ENCODE data around the gene SLC10A7.

The SLC10A7 gene

DNA sequence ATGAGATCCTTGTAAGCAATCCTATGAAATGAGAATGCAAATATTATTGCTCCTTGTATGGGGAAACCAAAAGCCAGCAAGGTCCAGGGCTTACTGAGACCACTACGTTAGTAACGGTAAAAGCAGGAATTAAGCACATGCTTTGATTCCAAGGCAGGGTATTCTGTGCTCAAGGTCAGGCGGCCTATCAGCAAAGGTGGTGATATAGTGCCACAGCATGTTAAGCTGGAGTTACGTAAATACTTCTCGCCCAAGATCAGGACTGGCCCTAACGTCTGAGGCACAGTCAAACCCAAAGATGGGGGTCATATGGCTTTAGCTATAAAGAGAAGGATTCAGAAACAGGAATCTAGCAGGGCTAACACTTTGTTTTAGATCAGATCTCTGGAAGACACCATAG lies 27.6 kb downstream of the SLC10A7 start:
- no peak for DNase-seq (ENCODE audit: low spot score)

DNA sequence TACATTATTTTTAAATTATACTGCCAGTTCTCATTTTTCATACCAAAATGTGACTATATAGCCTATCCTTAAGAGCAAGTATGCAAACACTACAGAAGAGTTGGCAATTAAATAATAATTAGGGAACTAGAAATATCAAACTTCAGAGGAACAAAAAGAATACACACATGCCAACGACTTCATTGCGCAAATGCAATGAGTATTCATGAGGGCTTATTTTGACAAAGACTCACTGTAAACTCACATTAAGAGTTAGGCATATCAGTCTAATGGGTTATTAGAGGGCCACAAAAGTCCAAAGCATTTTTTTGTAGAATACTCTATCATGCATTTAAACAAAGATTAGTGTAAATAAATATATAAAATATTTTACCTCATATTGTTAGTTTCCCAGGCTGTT lies 31.6 kb downstream of the SLC10A7 start:
- DNase-seq (ENCODE audit: low spot score): no peak

DNA sequence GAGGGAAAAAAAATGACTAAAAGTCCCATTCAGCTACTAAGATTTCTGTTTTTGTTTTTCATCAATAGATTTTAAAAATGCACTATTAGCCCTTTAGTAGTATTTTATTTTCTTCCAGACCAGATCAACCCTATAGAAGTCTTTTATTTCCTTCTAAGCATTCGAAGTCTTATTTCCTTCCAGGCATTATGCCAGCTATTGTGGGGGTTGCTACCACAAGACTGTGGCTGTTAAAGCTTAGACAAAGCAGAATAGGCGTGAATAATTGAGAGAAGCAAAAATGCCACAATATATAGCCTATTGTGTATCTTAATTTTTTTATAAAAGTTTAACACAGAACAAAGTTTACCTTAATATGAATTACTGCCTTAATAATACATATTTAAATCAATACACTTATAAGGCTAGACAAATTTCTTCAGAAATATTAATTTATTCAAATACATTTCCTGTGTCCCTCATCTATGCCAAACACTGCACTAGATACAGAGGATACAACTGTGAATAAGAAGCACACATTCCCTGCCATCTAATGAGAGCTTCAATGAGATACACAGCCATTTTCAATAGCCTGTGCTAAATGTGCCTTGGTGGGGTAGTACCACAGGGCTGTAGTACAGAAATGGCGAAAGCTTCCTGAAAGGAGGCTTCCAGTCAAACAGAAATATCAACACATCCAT lies 33.1 kb downstream of the SLC10A7 start:
- DNase-seq (ENCODE audit: low spot score): no peak

DNA sequence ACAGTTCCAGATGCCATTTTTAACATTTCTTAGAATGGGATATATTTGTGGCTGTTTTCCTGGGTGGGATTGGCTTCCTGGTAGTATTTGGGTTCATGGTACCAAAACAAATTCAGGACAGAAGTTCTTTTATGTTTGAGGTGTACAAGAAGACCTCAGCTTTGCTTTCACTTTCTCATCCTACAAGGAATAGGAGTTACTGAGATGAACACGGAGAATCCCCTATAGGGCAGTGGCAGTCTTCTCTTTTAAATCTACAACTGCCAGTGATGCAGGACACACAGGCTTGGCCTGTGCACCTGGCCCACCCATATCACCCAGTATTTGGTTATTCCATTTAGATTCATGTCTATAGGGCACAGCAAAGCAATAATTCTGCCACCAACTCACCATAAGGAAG lies 35.2 kb downstream of the SLC10A7 start:
- DNase-seq (ENCODE audit: low spot score): no peak

DNA sequence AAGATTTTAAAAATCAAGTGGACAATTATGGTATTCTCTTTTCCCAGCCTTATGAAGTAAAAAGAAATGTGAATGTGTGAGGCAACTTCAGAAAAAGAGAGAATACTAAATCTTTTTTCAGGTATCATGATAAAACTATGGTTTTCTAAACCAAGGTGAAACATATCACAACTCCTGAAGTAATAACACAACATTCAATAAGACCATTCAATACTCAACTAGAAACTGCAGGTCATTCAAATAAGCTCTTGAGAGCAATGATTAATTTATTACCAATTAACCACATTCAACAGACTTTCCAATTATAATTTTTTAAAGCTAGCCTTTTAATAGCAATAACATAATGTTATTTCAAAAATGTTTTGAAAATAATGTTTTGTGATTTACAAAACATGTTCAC lies 35.8 kb downstream of the SLC10A7 start:
- no peak for DNase-seq (ENCODE audit: low spot score)

DNA sequence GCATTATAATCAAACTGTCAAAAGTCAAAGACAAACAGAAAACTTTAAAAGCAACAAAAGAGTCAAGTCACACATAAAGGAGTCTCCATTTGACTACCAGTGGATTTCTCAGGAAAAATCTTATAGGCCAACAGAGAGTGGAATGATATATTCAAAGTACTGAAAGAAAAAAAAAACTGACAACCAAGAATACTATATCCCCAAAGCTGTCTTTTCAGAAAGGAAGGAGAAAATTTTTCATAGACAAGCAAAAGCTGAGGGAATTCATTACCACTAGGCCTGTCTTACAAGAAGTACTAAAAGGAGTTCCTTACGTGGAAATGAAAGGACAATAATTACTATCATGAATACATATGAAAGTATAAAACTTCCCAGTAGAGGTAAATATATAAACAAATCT lies 39.0 kb downstream of the SLC10A7 start:
- DNase-seq (ENCODE audit: low spot score): no peak

DNA sequence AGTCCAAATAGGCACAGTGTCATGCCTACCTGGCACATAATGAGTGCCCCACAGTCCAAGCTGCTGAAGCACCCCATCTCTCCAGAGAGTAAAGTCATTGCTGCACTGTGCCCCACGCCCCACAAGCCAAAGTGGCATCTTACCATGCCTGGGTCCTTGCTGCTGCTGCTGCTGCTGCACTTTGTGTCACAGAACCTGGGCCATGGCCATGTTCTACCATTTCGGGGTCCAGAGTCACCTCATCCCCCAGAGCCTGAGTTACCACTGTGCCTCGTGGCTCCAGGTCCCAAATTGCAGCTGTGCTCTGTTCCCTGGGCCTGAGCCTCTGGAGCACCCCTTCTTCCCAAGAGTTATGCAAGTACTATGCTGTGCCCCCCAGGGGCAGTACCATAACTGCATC lies 40.5 kb downstream of the SLC10A7 start:
- DNase-seq (ENCODE audit: low spot score): no peak

DNA sequence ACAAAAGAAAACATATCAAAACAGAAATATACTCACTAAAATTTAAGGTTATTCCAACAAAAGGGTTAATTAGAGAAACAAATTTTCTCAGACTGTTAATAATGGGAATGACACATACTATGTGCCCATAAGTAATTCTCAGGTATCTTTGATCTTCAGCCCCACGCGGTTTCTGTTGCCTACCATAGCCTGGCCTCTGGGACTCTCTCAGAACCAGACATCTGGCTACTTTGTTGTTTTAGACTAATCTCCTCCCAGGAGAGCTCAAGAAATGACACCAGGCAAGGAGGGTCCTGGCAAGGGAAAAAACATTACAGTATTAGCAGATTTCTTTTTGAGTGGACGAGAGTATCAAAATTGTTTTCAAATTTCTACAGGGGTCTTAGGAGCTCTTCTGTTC lies 43.7 kb downstream of the SLC10A7 start:
- DNase-seq (ENCODE audit: low spot score): no peak

DNA sequence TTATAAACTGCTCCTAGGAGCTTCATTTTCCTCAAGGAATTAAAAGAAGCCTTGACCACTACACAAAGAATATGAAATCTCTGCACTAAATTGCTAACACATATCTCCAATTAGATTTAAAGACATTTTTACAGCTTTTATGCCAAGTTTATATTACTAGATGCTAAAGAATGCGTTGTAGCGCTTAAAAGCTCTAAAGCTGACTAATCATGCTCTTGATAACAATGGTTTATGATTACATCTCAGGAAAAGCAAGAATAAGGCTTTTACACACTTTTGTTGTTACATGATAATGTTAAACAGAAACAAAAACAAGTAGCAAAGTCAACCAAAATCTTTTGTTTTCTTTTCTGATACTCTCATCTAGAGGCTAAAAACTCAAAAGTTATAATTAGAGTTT lies 44.7 kb downstream of the SLC10A7 start:
- DNase-seq (ENCODE audit: low spot score): no peak

DNA sequence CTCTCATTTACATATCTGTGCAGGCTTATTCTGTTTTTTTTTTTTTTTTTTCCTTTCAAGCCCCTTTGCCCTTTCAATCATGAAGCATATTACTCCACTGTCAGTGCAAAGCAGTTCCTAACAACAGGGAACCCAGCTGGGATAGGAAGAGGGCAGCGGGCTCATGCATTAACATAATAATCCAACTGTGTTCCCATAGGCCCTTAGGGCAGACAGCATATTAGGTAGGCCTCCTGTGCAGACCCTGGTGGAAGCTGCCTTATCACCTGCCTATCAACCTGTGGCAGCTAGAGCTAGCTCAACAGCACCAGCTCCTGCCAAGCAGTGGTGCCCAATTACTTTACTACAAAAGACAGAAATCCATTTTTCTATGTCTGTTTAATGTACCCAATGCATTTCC lies 49.3 kb downstream of the SLC10A7 start:
- DNase-seq (ENCODE audit: low spot score): no peak

DNA sequence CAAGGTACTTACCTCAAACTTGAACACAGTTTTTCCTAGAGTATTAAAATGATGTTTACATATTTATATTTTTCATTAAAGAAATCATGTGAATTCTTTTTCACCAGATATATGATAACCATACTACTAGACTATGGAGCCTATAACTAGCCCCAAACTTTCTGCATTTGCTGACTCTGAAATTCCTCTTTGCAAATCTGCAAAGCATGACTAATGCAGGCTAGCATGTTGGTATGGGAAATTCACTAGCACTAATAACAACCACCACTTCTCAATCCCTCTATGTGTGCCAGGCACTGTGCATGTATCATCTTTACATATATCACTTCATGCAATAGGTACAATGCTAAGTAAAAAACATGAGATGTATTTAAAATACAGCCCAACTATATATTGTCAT lies 51.1 kb downstream of the SLC10A7 start:
- DNase-seq (ENCODE audit: low spot score): no peak

DNA sequence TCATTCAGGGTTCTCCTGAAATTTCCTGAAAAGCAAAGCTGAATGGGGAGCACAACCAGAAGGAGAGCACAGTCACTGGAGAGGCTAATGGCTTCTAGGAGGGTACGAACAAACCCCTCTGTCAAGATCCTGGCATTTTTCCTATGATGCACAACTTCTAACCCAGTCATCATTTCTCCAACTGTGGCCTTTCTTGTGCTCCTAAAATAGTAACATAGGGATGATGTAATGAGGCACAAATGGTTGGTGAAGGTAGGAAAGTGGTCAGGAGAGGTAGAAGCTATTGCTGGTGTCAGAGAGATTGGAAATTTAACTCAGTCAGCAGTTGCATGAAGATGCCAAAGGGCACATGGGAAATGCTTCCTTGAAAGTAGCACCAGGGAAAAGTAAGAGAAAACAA lies 52.7 kb downstream of the SLC10A7 start:
- no peak for DNase-seq (ENCODE audit: low spot score)

DNA sequence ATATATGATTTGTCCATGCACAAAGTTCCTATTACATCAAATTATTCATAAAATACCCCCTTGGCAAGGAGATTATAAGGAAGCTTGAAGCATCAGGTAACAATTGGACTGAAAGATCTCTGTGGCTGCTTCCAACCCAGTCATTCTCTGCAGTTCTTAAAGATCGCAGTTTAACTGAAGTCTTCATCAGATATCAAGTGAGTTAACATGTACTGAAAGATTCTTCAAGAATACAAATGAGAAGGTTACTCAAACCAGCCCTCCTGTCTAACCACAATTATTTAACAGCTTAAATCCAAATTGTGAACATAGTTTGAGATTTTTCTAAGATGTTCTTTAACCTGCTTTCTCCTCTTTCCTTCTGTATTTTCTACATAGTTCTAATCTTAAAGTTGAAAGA lies 56.1 kb downstream of the SLC10A7 start:
- no peak for DNase-seq (ENCODE audit: low spot score)

DNA sequence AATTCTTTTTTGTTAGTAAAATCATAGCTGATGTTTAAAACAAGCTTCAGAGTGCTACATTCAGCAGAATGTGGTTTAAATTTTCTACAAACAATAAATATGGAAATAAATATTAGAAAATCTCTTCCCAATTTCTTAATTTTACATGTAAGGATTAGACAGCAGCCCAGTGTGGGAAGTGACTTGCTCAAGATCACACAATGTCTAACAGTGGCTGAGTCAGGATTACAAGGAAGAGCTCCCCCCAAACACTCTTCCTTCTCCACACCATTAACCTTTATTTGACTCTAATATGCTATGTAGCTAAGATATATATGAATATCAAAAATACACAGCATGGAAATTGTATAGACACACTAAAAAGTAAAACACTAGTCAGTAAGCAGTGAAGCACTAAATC lies 59.5 kb downstream of the SLC10A7 start:
- no peak for DNase-seq (ENCODE audit: low spot score)

DNA sequence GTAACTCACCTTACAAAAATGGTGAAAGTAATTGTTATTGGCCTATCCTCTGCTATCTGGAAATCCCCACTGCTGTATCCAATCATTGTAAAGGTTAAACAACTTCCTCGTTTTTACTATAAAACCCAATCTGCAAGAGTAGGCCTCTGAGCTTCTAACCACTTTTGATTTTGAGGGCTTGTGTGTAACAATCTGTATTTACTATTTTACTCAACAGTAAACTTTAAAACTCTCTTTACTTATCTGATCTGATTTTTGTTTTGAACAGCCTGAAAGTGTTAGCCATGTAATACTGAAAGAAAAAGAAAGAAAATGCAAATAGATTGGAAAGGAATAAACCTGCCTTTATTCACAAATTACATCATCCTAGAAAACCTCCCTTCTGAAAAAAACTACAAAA lies 63.1 kb downstream of the SLC10A7 start:
- DNase-seq (ENCODE audit: low spot score): no peak

DNA sequence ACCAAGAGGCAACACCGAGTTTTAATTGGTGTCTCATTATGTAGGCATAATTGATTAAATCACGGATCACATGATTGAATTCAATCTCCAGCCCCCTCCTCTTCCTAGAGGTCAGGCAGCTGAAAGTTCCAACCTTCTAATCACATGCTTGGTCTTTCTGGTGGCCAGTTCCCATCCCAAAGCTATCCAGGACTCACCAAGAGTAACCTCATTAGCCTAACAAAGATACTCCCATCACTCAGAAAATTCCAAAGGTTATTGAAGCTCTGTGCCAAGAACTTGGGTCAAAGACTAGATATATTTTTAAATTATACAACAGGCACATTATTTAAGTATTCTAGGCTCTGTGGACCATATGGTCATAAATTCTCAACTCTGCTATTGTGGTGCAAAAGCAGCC lies 65.1 kb downstream of the SLC10A7 start:
- DNase-seq (ENCODE audit: low spot score): no peak

DNA sequence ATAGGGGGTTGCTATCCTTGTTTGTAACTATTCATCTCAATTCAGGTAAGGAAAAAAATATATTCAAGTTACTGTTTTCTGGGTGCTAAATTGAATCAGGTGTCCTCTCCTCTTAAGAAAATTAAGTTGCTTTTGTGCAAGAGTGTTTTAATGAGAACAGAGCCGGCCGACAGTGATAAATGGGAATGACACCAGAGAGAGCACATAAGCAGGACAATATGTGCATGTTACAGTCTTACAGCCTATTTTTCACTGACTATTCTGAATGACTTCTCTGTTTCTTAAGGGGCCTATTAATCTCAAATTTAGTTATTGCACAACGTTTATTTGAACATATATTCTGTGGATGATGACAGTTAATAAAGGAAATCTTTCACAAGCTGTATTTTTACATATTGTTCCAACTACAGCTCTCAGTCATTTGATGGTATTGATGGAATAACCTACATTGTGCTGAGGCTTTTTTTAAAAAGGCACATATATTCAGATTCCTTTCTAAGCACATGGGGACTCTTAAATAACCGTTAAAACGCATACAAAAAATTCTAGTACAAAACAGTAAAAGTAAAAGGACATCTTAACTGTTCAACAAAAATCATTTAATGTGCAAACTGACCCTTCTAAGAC lies 68.4 kb downstream of the SLC10A7 start:
- no peak for DNase-seq (ENCODE audit: low spot score)

DNA sequence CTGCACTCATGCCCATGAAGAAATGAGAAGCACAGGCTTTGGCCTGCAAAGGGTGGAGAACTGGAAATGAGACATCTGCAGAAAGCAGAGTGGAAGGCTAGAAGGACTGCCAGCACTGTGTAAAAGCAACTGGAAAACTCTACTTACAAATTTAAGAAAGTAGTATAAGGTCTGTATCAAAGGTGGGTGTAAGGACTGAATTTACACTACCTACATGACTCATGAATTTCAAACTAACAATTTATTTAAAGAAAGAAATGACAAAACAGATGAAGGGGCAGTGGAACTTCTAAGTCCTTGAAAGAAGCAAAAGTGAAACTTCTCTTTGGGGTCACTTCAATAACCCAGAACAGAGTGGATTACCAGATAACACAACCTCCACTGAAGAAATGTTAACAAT lies 71.2 kb downstream of the SLC10A7 start:
- DNase-seq (ENCODE audit: low spot score): no peak

DNA sequence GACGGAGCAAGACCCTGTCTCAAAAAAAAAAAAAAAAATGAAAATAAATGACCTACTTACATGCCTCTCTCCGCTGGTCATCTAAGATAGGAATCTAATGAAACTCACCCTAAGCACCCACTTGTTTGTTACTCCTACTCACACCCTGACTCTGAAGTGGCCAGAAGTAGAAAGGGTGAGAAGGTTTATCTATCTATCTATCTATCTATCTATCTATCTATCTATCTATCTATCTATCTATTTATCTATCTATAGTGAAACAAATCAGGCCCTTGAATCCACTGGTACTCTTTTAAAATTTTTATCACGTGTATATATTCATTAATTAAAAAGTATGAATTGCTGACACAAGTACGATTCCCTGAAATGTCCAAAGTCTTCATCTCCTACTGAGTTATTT lies 75.2 kb downstream of the SLC10A7 start:
- no peak for DNase-seq (ENCODE audit: low spot score)

DNA sequence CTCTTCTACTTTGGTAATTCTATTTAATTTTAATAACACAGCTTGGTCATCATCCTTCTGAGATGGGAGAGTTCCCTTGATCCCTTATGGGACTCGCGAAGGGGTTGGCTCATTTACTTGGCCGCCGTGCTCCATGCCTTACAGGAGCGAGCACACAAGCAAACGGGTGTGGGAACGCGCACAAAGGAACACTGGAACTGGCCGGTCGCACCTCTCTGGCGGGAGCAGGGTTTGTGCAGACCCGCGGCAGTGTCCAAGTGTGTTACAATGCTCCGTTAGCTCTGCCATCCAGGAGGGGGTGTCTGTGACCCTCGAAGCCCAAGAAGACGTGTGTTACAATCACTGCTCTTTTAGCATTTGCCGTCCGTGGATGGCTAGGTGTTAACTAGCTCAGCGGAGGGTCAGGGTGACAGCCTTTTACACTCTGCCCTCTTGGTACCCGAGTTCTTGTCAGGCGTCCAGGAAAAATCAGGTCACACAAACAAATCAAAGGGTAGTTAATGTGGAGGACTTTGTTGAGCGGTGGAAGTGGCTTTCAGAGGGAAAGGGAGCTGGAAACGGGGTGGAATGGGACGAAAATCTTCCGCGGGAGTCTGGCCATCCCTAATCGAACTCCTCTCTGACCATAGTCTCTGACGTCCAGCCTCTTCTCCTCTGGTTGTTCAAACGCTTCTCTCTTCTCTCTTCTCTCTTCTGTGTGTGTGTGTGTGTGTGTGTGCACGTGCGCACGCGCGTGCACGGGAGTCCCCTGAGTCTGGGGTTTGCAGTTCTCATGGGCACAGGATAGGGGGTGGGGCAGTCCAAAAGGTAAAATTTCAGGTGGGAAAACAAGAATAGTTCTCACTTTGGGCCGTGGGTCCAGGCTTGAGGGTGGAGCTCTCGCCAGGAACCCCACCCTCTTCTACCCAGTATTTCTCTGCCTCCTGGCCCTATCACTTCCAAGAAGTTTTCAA lies 76.3 kb downstream of the SLC10A7 start:
- DNase-seq (ENCODE audit: low spot score): no peak

DNA sequence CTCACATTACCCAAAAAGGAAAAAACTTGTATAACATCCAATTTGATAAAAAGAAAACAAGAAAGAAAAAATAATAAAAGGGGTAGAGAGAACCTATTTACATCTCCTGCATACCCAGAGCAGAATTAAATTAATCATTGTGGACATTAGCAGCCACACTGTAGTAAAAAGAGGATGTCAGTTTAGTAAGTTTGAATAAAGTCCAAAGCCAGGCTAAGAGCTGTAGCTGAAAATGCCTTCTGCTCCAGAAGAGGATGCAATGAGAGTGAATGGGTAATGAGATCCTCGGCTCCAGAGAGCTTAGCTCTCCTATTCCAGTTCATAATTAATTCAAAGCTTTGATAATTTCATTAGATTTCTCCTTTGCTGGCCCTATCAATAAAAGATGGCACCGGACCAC lies 78.2 kb downstream of the SLC10A7 start:
- no peak for DNase-seq (ENCODE audit: low spot score)

DNA sequence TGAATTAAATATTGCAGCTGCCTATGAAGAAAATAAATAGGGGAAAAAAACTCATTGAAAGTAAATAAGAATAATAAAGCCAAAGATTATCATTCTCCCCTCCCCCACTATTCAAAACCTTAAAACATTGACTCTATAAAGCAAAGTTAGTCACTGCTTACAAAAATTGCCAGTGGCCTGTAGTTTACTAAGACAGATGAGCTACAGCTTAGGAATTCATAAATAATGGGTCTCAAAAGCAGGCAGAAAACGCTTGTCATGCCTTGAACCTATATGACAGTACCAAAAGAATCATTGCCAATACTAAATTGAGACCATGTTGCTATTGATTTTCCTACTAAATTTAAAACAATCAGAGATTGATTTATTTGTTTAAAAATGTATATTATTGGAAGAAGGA lies 78.9 kb downstream of the SLC10A7 start:
- DNase-seq (ENCODE audit: low spot score): no peak

DNA sequence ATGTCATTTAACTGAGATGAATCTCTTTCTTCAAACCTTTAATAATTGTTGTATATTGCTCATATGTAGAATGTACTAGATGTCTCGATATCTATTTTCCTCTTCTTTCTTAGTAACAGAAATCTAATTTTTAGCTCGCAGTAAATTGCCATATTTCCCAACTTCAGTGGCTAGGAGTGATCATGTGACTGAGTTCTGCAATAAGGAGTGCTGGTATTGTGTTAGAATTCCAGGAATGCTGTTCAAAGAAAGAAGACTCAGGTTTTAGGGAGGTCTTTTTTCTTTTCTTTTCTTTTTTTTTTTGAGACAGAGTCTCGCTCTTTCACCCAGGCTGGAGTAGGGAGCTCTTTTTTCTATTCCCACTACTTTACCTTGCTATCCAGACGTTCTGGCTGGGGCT lies 81.7 kb downstream of the SLC10A7 start:
- peak; percentile 4 for DNase-seq (ENCODE audit: low spot score)

Measured in HuH-7 (cell line).